ENCODE measurements around the gene GPATCH4.

DNA sequence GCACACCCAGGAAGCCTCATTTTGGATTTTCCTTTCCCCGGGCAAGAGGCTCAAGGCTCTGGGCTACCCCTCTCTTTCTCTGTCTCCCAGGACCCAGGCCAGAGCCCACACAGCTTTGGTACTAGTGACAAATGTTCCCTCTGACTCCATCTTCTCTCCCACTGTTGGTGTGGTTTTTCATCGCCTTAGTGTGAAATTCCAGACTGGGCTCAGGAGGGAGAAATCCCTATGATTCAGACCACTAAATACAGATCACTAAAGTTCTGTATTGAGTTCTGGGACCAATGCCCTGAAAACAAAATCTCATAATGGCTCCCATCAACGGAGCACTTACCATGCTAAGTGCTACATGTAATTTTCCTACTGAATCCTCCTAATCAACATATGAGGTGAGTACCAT lies 55.0 kb downstream of the GPATCH4 start:
- TF ChIP-seq, protein P1, sequence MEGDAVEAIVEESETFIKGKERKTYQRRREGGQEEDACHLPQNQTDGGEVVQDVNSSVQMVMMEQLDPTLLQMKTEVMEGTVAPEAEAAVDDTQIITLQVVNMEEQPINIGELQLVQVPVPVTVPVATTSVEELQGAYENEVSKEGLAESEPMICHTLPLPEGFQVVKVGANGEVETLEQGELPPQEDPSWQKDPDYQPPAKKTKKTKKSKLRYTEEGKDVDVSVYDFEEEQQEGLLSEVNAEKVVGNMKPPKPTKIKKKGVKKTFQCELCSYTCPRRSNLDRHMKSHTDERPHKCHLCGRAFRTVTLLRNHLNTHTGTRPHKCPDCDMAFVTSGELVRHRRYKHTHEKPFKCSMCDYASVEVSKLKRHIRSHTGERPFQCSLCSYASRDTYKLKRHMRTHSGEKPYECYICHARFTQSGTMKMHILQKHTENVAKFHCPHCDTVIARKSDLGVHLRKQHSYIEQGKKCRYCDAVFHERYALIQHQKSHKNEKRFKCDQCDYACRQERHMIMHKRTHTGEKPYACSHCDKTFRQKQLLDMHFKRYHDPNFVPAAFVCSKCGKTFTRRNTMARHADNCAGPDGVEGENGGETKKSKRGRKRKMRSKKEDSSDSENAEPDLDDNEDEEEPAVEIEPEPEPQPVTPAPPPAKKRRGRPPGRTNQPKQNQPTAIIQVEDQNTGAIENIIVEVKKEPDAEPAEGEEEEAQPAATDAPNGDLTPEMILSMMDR (IDR thresholded peaks at IDR 0.05), result no peak
- no peak for TF ChIP-seq POLR2A (IDR thresholded peaks at IDR 0.05)

Data from heart left ventricle (tissue), 13 donors.